Lung (tissue), 12 donors: ENCODE results near the gene GTPBP4. TPM values are rescaled to one million over a fixed set of nuclear protein-coding genes. Genes with fewer than 3 reads are reported as not detected.
A peak's percentile ranks its signal among the peaks of the same experiment; 100 is the strongest.

ENCODE experiments used
- ATAC-seq: fragments of 200-7000 bp; cut with Tn5 transposase; one replicate; pipeline ENCODE4 v1.9.1; 2020; ENCODE audit warnings: moderate number of reproducible peaks; ENCODE audit not compliant: insufficient read depth, low FRiP score
- DNase-seq, 3 donors: peaks; one replicate each; pipeline ENCODE4 v3.0.0-alpha.2; 2013 to 2017
- H3K27ac ChIP-seq, 2 donors: one replicate each; pipeline ENCODE4 v1.5.1; 2013; ENCODE audit warnings: mild to moderate bottlenecking in 2 of 2, moderate library complexity in 2 of 2, control low read depth in 1 of 2, inconsistent platforms in 1 of 2, low read depth in 1 of 2, low read length in 1 of 2
- H3K27me3 ChIP-seq, 3 donors: one replicate each; pipeline ENCODE4 v1.5.1; 2013; ENCODE audit warnings: low read length in 2 of 3; ENCODE audit not compliant: control insufficient read depth in 3 of 3, insufficient read depth in 3 of 3
- H3K36me3 ChIP-seq, 4 donors: one replicate each; pipeline ENCODE4 v1.5.1; 2013; ENCODE audit warnings: low read length in 4 of 4, mild to moderate bottlenecking in 1 of 4, moderate library complexity in 1 of 4; ENCODE audit not compliant: control insufficient read depth in 4 of 4, insufficient read depth in 4 of 4
- H3K4me1 ChIP-seq, 5 donors: one replicate each; pipeline ENCODE4 v1.5.1; 2013; ENCODE audit warnings: low read length in 5 of 5, mild to moderate bottlenecking in 2 of 5, moderate library complexity in 1 of 5; ENCODE audit not compliant: control insufficient read depth in 5 of 5, insufficient read depth in 5 of 5
- H3K4me3 ChIP-seq: one replicate; pipeline ENCODE4 v1.5.1; 2013; ENCODE audit warnings: mild to moderate bottlenecking, control low read depth, moderate library complexity
- H3K9ac ChIP-seq, 2 donors: one replicate each; pipeline ENCODE4 v1.5.1; 2013; ENCODE audit warnings: low read length in 2 of 2, control low read depth in 1 of 2; ENCODE audit not compliant: insufficient read depth in 1 of 2
- H3K9me3 ChIP-seq, 4 donors: one replicate each; pipeline ENCODE4 v1.5.1; 2013; ENCODE audit warnings: low read length in 3 of 4, mild to moderate bottlenecking in 1 of 4, moderate library complexity in 1 of 4; ENCODE audit not compliant: control insufficient read depth in 4 of 4, insufficient read depth in 3 of 4
- WGBS, 2 donors: extraction: QIAGEN DNeasy Blood & Tissue Kit; methylation state at CpG; one replicate each; pipeline ENCODE4 v1.1.7; 2013; 5-methylcytosine and 5-hydroxymethylcytosine counted together
- polyA plus RNA-seq, 2 donors: library from polyadenylated mRNA; stranded (reverse); fragments of 200-250 nt; gene quantifications; one replicate each; pipeline ENCODE4 v1.2.1, GENCODE V29; 2013
- total RNA-seq, 2 donors: library from RNA; depleted of rRNA in 1 of 2; stranded (reverse); fragments of >200 nt in 1 of 2; gene quantifications; one replicate each; pipeline ENCODE4 v1.2.1, GENCODE V29; 2014 to 2021
- TF ChIP-seq, protein P1 (sequence below): IDR thresholded peaks from 2 replicates; pipeline ENCODE4 v1.5.1; 2012; ENCODE audit warnings: mild to moderate bottlenecking; ENCODE audit errors: control extremely low read depth, extremely low read depth
- donor health status: control.
- donor health status: control.
- donor health status: Bipolar disorder and iron deficiency.
- donor health status: healthy.
- donor health status: DM: yes; HTN: yes; CAD: no.

GTPBP4 gene
- total and polyA plus RNA-seq, 4 donors = 17.6 to 43.6 (median 39.1) TPM

DNA sequence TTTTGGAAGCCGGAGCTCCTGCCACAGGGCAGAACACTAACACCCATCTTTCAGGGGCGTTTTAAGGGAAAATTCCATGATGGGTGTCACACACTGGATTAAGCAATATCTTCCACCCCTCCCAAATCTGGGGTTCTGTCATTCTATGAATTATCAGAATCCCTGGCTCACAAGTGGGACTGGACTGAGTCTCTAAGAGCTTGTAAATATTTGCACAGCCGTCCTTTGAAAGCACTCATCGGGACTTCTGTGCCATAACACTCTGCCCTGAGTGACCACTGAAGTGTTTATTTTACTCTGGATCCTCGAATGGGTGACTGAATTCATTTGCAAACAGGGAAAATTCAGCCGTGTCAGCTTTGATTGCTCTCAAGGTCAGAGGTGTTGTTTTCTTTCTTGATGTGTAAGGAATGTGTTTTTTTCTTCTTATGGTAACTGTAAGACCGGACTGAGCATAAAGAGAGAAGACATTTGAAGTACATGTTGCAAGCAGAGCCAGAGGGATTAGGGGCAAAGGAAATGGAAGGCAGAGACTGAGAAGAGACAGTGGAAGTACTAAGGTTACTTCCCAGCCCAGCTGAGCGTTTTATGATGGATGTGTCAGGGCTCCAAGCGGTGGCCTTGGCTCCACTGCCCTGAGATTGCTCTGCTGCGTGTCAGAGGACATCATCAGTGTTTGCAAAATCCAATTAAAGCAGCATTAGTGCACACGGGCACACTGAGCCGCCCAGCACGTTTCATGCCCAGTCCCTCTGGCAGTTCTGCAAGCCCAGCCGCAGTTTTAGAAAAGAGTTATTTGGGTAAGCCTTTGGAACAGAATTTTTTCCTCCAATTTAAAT, 17.7 kb upstream of the GTPBP4 start:
- peak overlapping the region; percentile 14 to 26 for H3K9ac ChIP-seq
- H3K27me3 ChIP-seq = no peaks in the 10 kb centered on the region
- TF ChIP-seq, protein P1, sequence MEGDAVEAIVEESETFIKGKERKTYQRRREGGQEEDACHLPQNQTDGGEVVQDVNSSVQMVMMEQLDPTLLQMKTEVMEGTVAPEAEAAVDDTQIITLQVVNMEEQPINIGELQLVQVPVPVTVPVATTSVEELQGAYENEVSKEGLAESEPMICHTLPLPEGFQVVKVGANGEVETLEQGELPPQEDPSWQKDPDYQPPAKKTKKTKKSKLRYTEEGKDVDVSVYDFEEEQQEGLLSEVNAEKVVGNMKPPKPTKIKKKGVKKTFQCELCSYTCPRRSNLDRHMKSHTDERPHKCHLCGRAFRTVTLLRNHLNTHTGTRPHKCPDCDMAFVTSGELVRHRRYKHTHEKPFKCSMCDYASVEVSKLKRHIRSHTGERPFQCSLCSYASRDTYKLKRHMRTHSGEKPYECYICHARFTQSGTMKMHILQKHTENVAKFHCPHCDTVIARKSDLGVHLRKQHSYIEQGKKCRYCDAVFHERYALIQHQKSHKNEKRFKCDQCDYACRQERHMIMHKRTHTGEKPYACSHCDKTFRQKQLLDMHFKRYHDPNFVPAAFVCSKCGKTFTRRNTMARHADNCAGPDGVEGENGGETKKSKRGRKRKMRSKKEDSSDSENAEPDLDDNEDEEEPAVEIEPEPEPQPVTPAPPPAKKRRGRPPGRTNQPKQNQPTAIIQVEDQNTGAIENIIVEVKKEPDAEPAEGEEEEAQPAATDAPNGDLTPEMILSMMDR = no peak
- WGBS, 2 donors = 36 to 54% methylated on average over 14 of the region's 14 CpGs
- no peak overlapping the region for H3K4me3 ChIP-seq
- no peaks in the 10 kb centered on the region for H3K36me3 ChIP-seq
- H3K27ac ChIP-seq = peak overlapping the region in 1 of 2 donors; percentile 82
- ATAC-seq (peak; percentile 73), DNase-seq (peak; percentile 65 to 83 (median 82))
- H3K4me1 ChIP-seq = peaks cover 0 to 27% (median 6%) of the 10 kb centered on the region in 5 donors
- H3K9me3 ChIP-seq = no peaks in the 10 kb centered on the region

DNA sequence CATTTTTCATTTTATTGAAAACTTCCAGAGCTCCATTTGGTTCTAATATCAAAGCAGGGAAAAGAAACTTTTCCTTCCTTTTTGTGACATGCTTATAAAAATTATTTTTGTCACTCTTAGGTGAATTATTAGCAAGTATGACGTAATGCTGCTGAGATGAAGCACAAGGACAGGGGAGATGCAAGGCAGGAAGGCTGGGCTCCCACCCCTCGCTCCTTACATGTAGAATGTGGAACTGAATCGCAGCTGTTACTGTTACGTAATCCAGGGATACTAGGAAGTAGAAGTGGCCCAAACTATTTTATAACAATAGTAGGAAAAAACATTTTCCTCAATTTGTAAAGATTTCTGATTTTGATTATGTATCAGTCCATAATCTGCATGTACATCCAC, 17.1 kb upstream of the GTPBP4 start:
- Histone ChIP-seq H3K4me1 (peaks cover 0 to 27% (median 6%) of the 10 kb centered on the region in 5 donors), H3K9me3 (no peaks in the 10 kb centered on the region), H3K4me3 (no peak overlapping the region), H3K27ac (peak overlapping the region in 1 of 2 donors; percentile 74), H3K9ac (peak overlapping the region in 1 of 2 donors; percentile 14), H3K27me3 (no peaks in the 10 kb centered on the region), H3K36me3 (no peaks in the 10 kb centered on the region)
- no peak for ATAC-seq
- WGBS, 2 donors = 8 to 21% methylated on average over 4 of the region's 4 CpGs
- DNase-seq = peak; percentile 61 to 92 (median 79)
- TF ChIP-seq, protein P1 = no peak

DNA sequence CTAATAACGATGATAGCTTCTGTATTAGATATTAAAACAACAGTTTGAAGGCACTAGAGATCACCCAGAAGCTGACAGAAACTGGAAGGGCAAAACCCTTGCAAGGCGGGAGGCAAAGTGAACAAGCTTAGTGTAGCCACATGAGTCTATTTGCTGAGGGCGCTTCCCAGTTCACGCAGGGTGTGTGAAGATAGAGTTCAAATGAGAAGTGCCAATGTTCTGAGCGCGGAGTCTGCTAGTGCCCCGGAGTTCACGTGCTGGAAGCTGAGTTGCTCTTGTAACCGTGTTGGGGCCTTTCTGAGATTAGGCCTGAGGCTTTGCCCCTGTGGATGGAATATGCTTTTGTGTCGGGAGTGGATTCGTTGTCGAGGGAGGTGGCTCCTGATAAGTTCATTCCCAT, 16.6 kb upstream of the GTPBP4 start:
- TF ChIP-seq, protein P1 = no peak
- no peaks in the 10 kb centered on the region for H3K27me3 ChIP-seq
- H3K9me3 ChIP-seq = no peaks in the 10 kb centered on the region
- peaks cover 0 to 27% (median 6%) of the 10 kb centered on the region in 5 donors for H3K4me1 ChIP-seq
- 54 to 78% methylated on average over 12 of the region's 12 CpGs for WGBS, 2 donors
- ATAC-seq (no peak), DNase-seq (peak in 2 of 3 donors; percentile 38 to 50)
- H3K4me3 ChIP-seq = no peak overlapping the region
- peak overlapping the region in 1 of 2 donors; percentile 14 for H3K9ac ChIP-seq
- peaks cover 0 to 2% (median 0%) of the 10 kb centered on the region in 4 donors for H3K36me3 ChIP-seq
- H3K27ac ChIP-seq = peak overlapping the region in 1 of 2 donors; percentile 74
